Measurements from ENCODE around the gene HTN3. TPM values are rescaled to one million over a fixed set of nuclear protein-coding genes. Genes with fewer than 3 reads are reported as not detected.
"Not testable (repeated sequence)": the region's sequence is repeated elsewhere in the genome, so short reads cannot be mapped to it uniquely, and the experiment has no call there.

The HTN3 gene
- total RNA-seq, 2 donors from 2014 or later = not detected

DNA sequence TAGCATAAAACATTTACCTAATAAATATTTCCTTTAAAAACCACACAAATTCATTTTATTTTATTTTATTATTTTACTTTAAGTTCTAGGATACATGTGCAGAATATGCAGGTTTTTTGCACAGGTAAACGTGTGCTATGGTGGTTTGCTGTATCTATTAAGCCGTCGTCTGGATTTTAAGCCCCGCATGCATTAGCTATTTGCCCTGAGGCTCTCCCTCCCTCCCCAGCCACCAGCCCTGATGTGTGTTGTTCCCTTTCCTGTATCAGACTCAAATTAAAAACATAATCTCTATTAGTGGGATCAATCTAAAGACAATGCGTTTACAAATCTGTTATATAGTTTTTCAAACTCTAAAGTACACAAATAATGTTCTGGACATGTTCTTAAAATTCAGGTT is 1.2 kb upstream of the HTN3 start:
- Histone ChIP-seq H3K27me3 (no peaks in the 10 kb centered on the region), H3K4me1 (no peaks in the 10 kb centered on the region), H3K9me3 (no peaks in the 10 kb centered on the region), H3K9ac (ENCODE audit: low read depth in 2 of 2, low read length in 2 of 2) (no peak overlapping the region), H3K36me3 (no peaks in the 10 kb centered on the region), H3K4me3 (no peak overlapping the region), H3K27ac (no peak overlapping the region)
- intact Hi-C loops (cut with DNase I) = no loop called here
- TF ChIP-seq, protein P1, sequence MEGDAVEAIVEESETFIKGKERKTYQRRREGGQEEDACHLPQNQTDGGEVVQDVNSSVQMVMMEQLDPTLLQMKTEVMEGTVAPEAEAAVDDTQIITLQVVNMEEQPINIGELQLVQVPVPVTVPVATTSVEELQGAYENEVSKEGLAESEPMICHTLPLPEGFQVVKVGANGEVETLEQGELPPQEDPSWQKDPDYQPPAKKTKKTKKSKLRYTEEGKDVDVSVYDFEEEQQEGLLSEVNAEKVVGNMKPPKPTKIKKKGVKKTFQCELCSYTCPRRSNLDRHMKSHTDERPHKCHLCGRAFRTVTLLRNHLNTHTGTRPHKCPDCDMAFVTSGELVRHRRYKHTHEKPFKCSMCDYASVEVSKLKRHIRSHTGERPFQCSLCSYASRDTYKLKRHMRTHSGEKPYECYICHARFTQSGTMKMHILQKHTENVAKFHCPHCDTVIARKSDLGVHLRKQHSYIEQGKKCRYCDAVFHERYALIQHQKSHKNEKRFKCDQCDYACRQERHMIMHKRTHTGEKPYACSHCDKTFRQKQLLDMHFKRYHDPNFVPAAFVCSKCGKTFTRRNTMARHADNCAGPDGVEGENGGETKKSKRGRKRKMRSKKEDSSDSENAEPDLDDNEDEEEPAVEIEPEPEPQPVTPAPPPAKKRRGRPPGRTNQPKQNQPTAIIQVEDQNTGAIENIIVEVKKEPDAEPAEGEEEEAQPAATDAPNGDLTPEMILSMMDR (IDR thresholded peaks at IDR 0.05) = no peak
- DNase-seq = no peak

DNA sequence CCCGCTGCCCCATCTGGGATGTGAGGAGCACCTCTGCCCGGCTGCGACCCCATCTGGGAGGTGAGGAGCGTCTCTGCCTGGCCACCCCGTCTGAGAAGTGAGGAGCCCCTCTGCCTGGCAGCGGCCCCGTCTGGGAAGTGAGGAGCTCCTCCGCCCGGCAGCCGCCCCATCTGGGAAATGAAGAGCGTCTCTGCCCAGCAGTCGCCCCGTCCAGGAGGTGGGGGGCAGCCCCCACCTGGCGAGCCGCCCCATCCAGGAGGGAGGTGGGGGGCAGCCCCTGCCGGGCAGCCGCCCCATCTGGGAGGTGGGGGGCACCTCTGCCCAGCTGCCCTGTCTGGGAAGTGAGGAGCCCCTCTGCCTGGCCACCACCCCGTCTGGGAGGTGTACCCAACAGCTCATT is 9.3 kb downstream of the HTN3 start:
- H3K4me1 ChIP-seq; intact Hi-C loops (cut with DNase I); H3K4me3 ChIP-seq; H3K36me3 ChIP-seq; H3K9ac ChIP-seq (ENCODE audit: low read depth in 2 of 2, low read length in 2 of 2); H3K27me3 ChIP-seq; DNase-seq; H3K9me3 ChIP-seq; H3K27ac ChIP-seq: not testable (repeated sequence)

DNA sequence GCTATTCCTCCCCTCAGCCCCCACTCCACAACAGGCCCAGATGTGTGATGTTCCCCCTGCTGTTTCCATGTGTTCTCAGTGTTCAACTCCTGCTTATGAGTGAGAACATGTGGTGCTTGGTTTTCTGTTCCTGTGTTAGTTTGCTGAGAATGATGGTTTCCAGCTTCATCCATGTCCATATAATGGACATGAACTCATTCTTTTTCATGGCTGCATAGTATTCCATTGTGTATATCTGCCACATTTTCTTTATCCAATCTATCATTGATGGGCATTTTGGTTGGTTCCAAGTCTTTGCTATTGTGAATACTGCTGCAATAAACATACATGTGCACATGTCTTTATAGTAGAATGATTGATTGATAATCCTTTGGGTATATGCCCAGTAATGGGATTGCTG is 11.7 kb downstream of the HTN3 start:
- intact Hi-C loops (cut with DNase I); H3K36me3 ChIP-seq; H3K4me3 ChIP-seq; H3K27me3 ChIP-seq; H3K9ac ChIP-seq (ENCODE audit: low read depth in 2 of 2, low read length in 2 of 2); H3K4me1 ChIP-seq; H3K27ac ChIP-seq; H3K9me3 ChIP-seq; DNase-seq: not testable (repeated sequence)

DNA sequence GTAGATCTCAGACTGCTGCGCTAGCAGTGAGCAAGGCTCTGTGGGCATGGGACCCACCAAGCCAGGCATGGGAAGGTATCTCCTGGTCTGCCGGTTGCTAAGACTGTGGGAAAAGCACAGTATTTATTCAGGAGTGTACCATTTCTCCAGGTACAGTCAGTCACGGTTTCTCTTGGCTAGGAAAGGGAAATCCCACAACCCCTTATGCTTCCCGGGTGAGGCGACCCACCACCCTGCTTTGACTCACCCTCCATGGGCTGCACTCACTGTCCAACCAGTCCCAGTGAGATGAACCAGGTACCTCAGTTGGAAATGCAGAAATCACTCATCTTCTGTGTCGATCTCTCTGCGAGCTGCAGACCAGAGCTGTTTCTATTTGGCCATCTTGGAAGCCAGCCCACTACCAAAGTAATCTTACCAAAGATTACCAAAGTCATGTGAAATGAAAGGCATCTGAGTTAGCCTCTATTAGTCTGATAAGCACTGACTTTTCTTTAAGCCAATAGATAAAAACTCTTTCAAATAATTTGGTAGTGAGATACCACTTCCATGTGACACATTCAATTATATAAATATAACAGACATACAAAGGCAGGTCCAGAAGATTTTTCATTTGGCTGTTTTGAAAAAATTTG is 13.5 kb downstream of the HTN3 start:
- DNase-seq = no peak
- TF ChIP-seq, protein P1 (IDR thresholded peaks at IDR 0.05) = no peak
- H3K9me3 ChIP-seq = no peaks in the 10 kb centered on the region
- H3K4me3 ChIP-seq = no peak overlapping the region
- intact Hi-C loops (cut with DNase I) = no loop called here
- H3K27ac ChIP-seq = no peak overlapping the region
- H3K4me1 ChIP-seq = no peaks in the 10 kb centered on the region
- no peak overlapping the region for H3K9ac ChIP-seq (ENCODE audit: low read depth in 2 of 2, low read length in 2 of 2)
- H3K36me3 ChIP-seq = no peaks in the 10 kb centered on the region
- no peaks in the 10 kb centered on the region for H3K27me3 ChIP-seq

DNA sequence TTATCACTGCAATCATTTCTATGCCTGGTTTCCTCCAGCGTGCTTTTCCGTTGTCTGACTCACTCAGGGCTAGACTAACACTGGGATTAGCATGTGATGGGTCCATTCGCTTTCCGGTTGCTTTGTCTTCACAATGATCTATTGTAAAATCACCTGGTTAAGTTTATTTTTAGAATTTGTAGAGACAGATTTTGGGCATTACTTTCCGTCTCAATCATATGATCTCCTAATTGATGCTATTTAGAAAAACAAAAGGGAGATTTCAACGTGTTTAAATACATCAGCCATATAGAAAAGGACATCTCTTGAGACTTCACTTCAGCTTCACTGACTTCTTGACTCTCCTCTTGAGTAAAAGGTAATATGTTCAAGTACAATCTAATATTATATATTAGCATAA is 21.9 kb downstream of the HTN3 start, which contains the start of gene HTN1:
TSS of gene HTN1 (plus strand) at position 301 of the 400 bp plus-strand sequence. CDS start 2,639 bp downstream, outside the sequence.
- H3K36me3 ChIP-seq; intact Hi-C loops (cut with DNase I); H3K27me3 ChIP-seq; DNase-seq; H3K4me3 ChIP-seq; H3K4me1 ChIP-seq; H3K9me3 ChIP-seq; H3K27ac ChIP-seq; H3K9ac ChIP-seq (ENCODE audit: low read depth in 2 of 2, low read length in 2 of 2): not testable (repeated sequence)

DNA sequence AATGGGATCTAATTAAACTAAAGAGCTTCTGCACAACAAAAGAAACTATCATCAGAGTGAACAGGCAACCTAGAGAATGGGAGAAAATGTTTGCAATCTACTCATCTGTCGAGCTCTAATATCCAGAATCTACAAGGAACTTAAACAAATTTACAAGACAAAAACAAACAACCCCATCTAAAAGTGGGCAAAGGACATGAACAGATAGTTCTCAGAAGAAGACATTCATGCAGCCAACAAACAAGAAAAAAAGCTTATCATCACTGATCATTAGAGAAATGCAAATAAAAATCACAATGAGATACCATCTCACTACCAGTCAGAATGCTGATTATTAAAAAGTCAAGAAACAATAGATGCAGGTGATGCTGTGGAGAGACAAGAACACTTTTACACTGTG is 28.3 kb downstream of the HTN3 start:
- intact Hi-C loops (cut with DNase I); H3K27me3 ChIP-seq; DNase-seq; H3K36me3 ChIP-seq; H3K4me1 ChIP-seq; H3K4me3 ChIP-seq; H3K27ac ChIP-seq; H3K9ac ChIP-seq (ENCODE audit: low read depth in 2 of 2, low read length in 2 of 2); H3K9me3 ChIP-seq: not testable (repeated sequence)

DNA sequence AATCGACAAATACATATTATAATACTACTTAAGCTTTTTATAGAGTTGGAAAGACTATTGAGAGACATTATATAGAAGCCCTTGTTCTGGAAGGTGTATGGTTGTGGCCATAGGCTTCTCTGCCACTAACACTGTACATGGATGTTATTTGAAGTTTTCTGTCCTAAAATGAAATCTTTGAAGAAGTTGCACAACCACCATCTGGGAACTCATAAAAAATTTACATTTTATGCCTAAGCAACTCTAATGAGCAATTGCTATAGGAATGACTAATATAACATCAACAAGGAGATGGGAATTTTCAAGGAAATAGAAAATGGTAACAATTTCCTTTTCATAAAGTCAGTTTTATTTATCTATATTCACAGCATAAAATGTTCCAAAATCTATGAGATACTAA is 29.4 kb downstream of the HTN3 start:
- no peaks in the 10 kb centered on the region for H3K36me3 ChIP-seq
- H3K4me3 ChIP-seq = no peak overlapping the region
- H3K27me3 ChIP-seq = no peaks in the 10 kb centered on the region
- H3K9me3 ChIP-seq = no peaks in the 10 kb centered on the region
- H3K4me1 ChIP-seq = no peaks in the 10 kb centered on the region
- H3K9ac ChIP-seq (ENCODE audit: low read depth in 2 of 2, low read length in 2 of 2) = no peak overlapping the region
- intact Hi-C loops (cut with DNase I) = no loop called here
- no peak overlapping the region for H3K27ac ChIP-seq
- no peak for DNase-seq
- TF ChIP-seq, protein P1 (IDR thresholded peaks at IDR 0.05) = no peak

All from colonic mucosa (tissue), 4 donors.